ENCODE measurements around the gene DPH3. TPM values are rescaled to one million over a fixed set of nuclear protein-coding genes. Genes with fewer than 3 reads are reported as not detected.

DPH3 gene
- total and polyA plus RNA-seq, 9 donors, result 7.4 to 28.3 (median 13.5) TPM

GRCh38 chr3:16258177-16258576 is 6.6 kb downstream of the DPH3 start:
- intact Hi-C loops (cut with DNase I), result no loop called here
- Histone ChIP-seq H3K9me3 (no peaks in the 10 kb centered on the region), H3K27ac (no peak overlapping the region), H3K4me3 (no peak overlapping the region), H3K4me1 (ENCODE audit: insufficient read depth) (peaks cover 2% of the 10 kb centered on the region), H3K36me3 (no peaks in the 10 kb centered on the region), H3K27me3 (no peaks in the 10 kb centered on the region)
- TF ChIP-seq CTCF (IDR thresholded peaks at IDR 0.05) (no peak), POLR2A (IDR thresholded peaks at IDR 0.05) (no peak), EP300 (IDR thresholded peaks at IDR 0.05) (no peak)
- 71 to 78% (median 77%) methylated on average over 5 of the region's 5 CpGs for WGBS, 3 donors
- no peak for DNase-seq

GRCh38 chr3:16257309-16257708 is 7.4 kb downstream of the DPH3 start:
- Histone ChIP-seq H3K27ac (no peak overlapping the region), H3K36me3 (no peaks in the 10 kb centered on the region), H3K4me1 (ENCODE audit: insufficient read depth) (peaks cover 2% of the 10 kb centered on the region), H3K9me3 (no peaks in the 10 kb centered on the region), H3K4me3 (no peak overlapping the region), H3K27me3 (no peaks in the 10 kb centered on the region)
- intact Hi-C loops (cut with DNase I), result no loop called here
- TF ChIP-seq CTCF (IDR thresholded peaks at IDR 0.05) (no peak), EP300 (IDR thresholded peaks at IDR 0.05) (no peak), POLR2A (IDR thresholded peaks at IDR 0.05) (no peak)
- WGBS, 3 donors, result 84 to 91% (median 86%) methylated on average over 2 of the region's 2 CpGs
- no peak for DNase-seq

GRCh38 chr3:16255726-16256125 is 9.0 kb downstream of the DPH3 start:
- no peaks in the 10 kb centered on the region for H3K9me3 ChIP-seq
- no peaks in the 10 kb centered on the region for H3K36me3 ChIP-seq
- no peak overlapping the region for H3K4me3 ChIP-seq
- H3K4me1 ChIP-seq (ENCODE audit: insufficient read depth), result peaks cover 10% of the 10 kb centered on the region
- H3K27me3 ChIP-seq, result no peaks in the 10 kb centered on the region
- no peak for DNase-seq
- TF ChIP-seq EP300 (IDR thresholded peaks at IDR 0.05) (no peak), CTCF (IDR thresholded peaks at IDR 0.05) (no peak), POLR2A (IDR thresholded peaks at IDR 0.05) (no peak)
- H3K27ac ChIP-seq, result no peak overlapping the region
- intact Hi-C loops (cut with DNase I), result no loop called here
- WGBS, 3 donors, result 79 to 94% (median 85%) methylated on average over 5 of the region's 5 CpGs

GRCh38 chr3:16255326-16255725 is 9.4 kb downstream of the DPH3 start:
- 67 to 80% (median 77%) methylated on average over 3 of the region's 3 CpGs for WGBS, 3 donors
- Histone ChIP-seq H3K9me3 (no peaks in the 10 kb centered on the region), H3K27me3 (no peaks in the 10 kb centered on the region), H3K36me3 (no peaks in the 10 kb centered on the region), H3K4me1 (ENCODE audit: insufficient read depth) (peaks cover 10% of the 10 kb centered on the region), H3K4me3 (no peak overlapping the region), H3K27ac (no peak overlapping the region)
- no peak for DNase-seq
- intact Hi-C loops (cut with DNase I), result no loop called here
- no peak for TF ChIP-seq EP300 (IDR thresholded peaks at IDR 0.05)
- TF ChIP-seq POLR2A (IDR thresholded peaks at IDR 0.05), result no peak
- no peak for TF ChIP-seq CTCF (IDR thresholded peaks at IDR 0.05)

- DNase-seq, result no peak
- TF ChIP-seq EP300 (IDR thresholded peaks at IDR 0.05), result no peak
- no peak for TF ChIP-seq CTCF (IDR thresholded peaks at IDR 0.05)
- TF ChIP-seq POLR2A (IDR thresholded peaks at IDR 0.05), result no peak
- peaks cover 10% of the 10 kb centered on the region for H3K4me1 ChIP-seq (ENCODE audit: insufficient read depth)
- H3K27ac ChIP-seq, result no peak overlapping the region
- H3K4me3 ChIP-seq, result no peak overlapping the region
- H3K9me3 ChIP-seq, result no peaks in the 10 kb centered on the region
- intact Hi-C loops (cut with DNase I), result no loop called here
- H3K36me3 ChIP-seq, result no peaks in the 10 kb centered on the region
- WGBS, 3 donors, result 72 to 79% (median 76%) methylated on average over 5 of the region's 5 CpGs
- no peaks in the 10 kb centered on the region for H3K27me3 ChIP-seq
Measured at GRCh38 chr3:16254916-16255315, 9.8 kb downstream of the DPH3 start.

All from ovary (tissue), 9 donors.